Stimulated activated naive CD8-positive, alpha-beta T cell treated with anti-CD3 and anti-CD28 coated beads, Interleukin-15, Interleukin-2, amounts not matched to agents 100 U/mL and 50 U/mL, for 24 hours (primary cell): ENCODE measurements around the gene CERS1.
"Not testable (repeated sequence)": the region's sequence is repeated elsewhere in the genome, so short reads cannot be mapped to it uniquely, and the experiment has no call there.

Source experiments
- ATAC-seq: fragments of 150-1000 bp; cut with Tn5 transposase; one replicate; pipeline ENCODE4 v1.10.0; 2021
- DNase-seq: peaks from one replicate; pipeline ENCODE4 v3.0.0; 2021

The CERS1 gene

DNA sequence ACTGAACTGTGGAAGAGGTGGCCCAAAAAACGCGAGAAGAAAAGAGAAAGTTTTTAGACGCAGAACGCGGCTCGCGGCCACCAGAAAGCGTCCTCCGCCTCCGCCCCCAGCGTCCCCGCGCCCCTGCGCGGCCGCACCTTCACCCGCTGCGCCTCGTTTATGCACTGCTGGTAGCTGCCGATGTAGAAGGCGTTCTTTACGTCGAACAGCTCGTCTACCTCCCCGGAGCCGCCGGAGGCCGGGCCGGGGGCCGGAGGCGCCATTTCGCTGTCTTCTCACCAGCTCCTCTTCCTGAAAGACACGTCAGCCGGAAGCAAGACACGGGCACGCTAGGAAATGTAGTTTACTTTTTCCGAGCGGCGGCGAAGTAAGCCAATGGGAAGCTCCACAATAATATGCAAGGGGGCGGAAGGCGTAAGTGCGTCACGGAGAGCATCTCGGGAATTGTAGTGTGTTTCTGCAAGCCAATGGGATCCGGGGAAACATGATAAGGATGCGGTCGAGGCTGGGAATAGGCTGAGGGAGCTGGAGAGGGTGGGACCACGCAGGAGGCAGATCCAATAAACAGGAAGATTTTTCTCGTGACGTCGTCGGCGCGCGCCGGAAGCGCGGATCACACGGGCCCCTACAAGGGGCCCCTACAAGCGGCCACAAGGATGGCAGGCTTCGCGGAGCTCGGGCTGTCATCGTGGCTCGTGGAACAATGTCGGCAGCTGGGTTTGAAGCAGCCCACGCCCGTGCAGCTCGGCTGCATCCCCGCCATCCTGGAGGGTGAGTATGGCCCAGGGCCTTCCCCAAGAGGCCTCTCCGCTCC is 23.3 kb upstream of the CERS1 start, which contains the start of the genes COPE and DDX49:
COPE (minus strand) TSS at position 302 of the 814 bp plus-strand sequence; CDS start at position 263, 39 bp downstream.
DDX49 (plus strand) TSS at position 630 of the 814 bp plus-strand sequence; CDS start at position 657, 27 bp downstream.
- DNase-seq (peak; percentile 97), ATAC-seq (peak; percentile 96)

DNA sequence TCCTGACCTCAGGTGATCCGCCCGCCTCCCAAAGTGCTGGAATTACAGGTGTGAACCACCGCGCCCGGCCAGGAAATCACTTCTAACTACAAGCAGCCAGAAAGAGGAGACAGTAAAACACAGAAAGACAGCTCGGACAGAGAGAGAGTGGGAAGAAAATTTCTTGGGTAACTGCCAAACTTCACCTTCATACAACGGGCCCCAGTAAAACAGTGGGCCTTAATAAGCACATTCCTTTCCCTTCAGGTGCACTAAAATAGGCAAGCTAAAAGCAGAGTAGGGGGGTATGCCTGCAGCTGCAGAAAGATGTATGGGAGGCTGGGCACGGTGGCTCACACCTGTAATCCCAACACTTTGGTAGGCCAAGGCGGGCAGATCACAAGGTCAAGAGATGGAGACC is 21.6 kb upstream of the CERS1 start:
- DNase-seq, ATAC-seq: not testable (repeated sequence)

DNA sequence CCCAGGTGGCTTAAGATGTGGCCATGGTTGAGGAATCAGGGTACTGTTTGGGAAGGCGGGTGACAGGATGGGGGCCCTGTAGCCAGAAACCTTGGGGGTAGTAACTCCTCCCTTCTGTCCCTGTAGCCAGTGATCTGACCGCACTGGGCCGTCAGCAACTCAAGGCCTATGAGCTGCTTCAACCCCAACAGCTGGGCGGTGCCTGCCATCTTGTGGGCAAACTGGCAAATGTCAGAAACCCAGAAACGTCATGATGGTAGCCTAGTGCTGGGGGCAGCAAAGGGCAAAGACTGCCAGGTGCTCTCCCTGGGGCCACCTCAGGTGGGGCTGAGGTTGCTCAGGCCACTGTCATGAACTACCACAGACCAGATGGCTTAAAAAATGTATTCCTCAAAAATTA is 19.7 kb upstream of the CERS1 start:
- ATAC-seq (no peak), DNase-seq (peak; percentile 55)

DNA sequence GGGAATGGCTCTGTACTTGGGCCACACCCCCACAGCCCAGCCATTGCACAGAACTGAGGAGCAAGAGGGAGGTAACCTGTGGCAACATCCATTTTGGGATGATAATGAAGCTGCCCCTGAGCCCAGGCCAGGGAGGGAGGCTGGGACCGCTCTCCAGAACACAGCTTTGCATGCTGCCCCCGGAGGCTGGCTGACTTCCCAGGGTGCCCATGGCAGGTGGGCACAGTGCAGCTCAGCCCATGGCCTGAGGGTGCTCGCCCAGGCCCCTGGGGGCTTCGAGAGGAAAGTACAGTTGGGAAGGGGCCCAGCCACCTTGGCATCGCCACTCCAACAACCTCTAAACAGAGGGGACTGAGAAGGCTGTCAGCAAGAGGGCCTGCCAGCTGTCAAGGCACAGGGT is 17.5 kb upstream of the CERS1 start:
- DNase-seq (no peak), ATAC-seq (no peak)

DNA sequence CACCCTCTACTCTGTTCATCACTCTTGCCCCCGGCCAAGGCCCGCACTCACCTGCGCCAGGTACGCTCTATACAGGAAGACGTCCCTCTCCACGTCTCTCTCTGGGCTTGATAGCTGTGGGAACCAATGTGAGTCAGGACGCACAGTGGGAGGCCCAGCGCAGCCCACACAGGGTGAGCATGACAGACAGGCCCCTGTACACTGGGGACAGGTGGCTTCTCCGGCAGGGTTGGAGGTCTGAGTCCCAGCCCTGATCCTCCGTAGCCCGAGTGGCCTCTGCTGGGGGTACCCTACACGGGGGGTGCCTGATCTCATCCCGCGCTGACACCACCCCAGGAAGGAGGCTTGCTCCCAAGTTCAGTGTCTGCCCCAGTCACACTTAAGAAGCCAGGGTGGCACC is 17.0 kb upstream of the CERS1 start:
- DNase-seq (no peak), ATAC-seq (no peak)

DNA sequence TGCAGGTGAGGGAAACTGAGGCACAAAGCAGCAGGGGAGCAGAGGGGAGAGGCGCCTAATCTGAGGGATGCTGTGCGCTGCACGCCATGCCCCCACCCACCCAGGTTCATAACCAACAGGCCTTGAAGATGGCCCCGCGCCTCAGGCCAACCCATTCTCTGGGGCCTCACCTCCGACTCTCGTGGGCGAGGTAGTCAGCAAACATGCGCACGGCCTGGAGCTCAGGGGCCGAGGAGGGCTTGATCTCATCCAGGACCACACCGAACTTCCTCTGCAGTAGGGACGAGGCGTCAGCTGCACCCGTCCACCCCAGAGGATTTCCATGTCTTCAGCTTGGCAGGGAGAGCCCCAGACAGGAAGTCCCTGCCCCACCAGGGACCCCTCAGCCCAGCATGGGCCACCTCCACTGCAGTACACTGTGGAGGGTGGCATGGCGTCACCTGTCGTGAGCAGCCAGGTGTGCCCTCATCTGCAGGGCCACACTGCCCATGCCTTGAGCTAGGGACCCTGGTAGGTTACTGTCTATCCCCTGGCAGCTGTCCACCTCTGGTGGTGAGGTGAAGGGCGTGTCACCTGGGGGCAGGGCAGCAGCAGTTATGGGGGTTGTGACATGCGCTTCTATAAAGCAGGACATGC is 15.0 kb upstream of the CERS1 start:
- no peak for DNase-seq
- no peak for ATAC-seq

DNA sequence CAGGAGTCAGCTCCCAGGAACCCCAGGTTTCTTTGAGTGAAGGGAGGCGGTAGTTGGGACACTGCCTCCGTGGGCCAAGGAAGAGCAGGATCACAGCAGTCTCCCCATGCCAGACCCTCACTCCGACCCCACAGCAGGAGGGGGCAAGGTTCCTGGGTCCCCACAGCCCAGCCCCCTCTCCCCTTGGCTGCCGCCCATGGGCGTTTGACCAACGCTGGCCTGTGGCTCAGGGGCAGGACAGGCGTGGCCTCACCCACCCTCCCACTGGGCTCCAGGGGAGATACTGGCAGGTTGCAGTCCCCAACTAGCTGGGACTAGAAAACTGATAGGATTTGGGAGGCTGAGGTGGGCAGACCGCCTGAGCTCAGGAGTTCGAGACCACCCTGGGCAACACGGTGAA is 14.1 kb upstream of the CERS1 start:
- ATAC-seq (no peak), DNase-seq (no peak)

DNA sequence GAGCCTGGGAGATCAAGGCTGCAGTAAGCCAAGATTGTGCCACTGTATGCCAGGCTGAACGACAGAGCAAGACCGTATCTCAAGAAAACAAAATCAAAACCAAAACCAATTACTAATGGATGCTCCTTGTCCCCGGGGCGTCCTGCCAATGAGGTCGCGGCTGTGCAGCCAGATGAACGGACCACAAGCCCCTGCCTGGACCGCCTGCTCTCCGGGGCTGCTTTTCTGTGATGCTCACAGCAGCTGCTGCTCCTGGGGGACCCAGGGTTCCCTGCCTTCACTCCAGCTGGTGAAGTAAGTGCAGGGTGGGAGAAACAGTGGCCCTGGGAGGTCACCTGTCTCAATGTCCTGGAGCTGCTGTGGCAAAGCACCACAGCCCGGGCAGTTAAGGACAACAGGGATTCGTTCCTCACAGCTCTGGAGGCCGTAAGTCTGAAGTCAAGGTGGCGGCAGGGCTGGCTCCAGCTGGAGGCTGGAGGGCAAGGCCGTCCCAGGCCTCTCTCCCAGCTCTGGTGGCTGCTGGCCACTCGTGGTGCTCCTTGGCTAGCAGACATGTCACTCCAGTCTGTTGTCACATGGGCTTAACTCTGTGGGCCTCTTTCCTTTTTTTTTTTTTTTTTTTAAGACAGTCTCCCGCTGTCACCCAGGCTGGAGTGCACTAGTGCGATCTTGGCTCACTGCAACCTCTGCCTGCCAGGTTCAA is 13.1 kb upstream of the CERS1 start:
- DNase-seq (no peak), ATAC-seq (no peak)

DNA sequence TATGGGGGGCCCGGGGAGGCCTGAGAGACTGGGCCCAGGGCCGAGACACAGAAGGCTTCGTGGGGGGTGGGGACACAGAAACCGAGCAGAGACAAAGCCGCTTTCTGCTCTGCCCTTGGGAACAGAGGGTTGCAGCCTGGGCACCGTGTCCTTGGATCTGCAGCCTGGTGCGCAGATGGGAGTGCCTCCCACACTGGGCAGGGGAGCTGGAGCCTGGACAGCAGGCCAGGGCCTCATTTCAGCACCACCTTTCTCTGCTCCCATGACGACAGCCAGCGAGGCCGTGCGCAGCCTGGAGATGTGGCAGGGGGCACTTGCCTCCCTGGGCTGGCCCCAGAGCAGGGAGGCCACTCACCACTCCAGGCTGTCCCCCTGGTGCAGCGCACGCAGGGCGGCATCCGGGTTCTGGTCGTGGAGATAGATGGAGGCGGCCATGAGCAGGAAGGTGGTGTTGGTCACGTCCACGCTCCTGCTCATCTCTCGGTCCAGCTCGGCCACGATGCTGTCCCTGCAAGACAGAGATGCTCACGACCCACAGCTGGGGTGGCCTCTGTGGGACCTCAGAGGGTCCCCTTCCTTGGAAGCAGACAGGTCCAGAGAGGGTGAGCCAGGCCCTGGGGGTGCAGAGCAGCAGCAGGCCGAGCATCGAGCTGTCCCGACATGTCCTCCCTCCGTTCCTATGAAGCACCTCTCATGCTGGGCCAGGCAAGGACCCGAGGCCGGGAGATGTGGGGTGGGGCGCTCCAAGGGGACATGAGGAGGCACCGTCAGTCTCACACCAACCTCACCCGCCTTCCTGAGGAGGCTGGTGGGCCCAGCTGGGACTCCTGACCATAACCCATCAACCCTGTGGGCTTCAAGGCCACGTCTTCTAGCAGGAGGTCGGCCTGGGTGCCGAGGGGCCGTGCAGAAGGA is 10.9 kb upstream of the CERS1 start:
- ATAC-seq = no peak
- no peak for DNase-seq

DNA sequence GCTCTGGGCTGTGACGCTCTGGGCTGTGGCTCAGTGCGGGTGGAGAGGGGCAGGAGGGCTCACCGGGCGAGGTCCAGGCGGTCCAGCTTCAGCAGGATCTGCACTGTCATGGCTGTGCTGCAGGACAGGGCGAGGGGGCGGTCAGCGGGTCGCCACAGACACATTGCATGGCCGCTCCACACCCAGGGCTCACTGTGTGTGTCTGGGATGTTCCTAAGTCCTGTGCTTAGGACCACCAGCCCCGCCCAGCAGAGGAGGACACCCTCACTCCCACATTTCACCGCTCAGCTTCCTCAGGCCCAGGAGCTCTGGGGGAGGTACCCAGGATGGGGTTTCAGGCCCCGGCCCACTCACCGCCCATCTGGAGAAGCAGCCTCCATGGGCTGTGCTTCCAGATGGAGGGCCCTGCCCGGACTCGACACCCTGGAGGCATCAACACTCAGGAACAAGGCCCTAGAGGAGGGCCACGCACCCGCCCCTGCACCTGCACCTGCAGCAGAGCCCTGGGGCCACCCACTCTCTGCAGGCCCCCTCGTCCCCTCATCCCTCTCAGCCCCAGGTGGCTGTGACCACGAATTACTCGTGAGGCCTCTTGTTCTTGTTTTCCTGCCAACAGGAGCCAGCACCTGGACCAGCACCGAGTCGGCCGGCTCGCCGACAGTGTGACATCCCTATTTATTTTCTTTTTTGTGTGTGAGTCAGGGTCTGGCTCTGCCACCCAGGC is 9.7 kb upstream of the CERS1 start:
- no peak for DNase-seq
- no peak for ATAC-seq

DNA sequence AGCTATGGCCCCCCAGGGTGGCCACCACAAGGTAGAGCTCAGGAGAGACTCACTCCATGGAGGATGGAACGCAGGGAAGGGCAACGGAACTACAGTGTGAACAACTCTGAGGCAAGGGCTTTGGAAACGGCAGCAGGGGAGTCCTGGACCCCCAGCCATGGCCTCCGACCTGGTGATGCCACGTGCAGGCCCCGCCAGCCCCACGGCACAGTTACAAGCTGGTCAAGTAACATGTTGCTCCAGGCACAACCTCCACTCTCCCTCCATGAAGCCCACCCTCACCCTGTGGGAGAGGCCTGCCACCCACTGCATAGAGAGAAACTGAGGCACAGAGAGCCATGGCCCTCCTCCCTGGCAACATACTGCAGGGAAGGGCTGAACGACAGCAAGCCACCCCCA is 9.1 kb upstream of the CERS1 start:
- ATAC-seq (no peak), DNase-seq (no peak)

DNA sequence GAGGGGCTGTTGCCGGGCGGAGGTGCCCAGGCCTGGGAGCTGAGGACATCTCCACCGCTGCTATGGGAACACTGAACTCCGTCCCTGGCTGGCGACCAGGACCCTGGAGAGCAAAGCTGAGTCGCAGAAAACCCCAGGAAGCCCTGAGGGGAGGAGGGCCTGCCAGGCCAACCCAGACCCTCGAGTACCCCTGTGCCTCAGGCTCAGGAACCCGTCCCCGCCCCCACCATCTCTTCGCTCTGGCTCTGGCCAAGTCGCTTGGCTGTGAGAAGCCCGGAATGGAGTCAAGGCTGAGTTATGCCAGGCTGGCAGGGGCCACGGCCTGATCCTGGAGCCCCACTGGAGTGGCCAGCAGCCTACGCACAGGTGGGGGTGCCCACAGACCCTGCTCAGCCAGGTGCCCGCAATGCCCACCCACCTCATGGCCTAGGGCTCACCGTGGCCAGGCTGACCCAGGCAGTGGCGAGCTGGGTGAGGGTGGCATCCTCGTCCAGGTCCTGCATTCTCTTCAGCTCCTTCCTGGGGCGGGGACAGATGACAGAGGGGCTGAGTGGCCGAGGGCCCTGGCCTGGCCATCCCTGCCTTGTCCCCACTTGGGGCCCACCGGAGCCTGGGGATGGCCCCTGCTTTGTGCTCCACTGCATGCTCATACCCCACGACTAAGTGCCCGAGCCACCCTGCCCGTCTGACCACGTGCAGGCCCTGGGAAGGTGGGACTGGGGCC is 8.5 kb upstream of the CERS1 start:
- DNase-seq (no peak), ATAC-seq (no peak)

DNA sequence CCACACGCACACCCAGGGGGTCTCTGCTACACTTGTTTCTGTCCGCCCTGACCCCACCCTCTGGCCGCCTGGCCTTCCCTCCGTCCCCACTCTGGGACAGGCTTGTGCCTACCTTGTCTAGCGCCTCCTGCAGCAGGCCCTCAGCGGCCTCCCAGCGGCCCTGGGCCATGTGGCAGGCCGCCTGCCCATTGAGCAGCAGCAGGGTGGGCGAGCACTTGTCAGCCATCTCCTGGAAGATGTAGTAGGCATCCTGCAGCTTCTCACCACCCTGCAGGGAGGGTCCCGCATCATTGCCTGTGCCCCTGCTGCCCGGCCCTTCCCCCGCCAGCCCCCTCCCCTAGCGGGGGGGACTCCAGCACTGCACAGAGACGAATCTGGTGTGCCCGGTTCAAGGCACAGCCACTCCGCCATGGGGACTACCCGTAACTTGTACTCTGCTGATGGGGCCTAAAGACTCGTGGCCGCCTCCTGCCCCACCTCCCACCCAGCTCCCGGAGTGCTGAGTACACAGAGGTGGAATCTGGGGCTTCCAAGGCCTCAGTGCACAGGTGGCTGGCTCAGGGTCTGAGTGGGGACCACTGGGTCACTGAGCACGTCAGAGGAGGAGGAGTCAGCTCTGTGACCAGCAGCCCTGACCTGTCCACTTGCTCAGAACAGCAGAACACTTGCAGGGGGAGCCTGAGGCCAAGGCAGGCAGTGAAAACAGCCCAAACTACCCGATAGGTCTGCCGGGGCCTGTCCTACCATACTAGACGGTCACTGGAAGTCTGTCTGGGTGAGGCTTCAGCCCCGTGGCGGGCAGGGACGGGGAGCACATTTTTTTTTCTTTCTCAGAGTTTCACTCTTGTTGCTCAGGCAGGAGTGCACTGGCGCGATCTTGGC is 7.4 kb upstream of the CERS1 start:
- ATAC-seq = no peak
- no peak for DNase-seq

DNA sequence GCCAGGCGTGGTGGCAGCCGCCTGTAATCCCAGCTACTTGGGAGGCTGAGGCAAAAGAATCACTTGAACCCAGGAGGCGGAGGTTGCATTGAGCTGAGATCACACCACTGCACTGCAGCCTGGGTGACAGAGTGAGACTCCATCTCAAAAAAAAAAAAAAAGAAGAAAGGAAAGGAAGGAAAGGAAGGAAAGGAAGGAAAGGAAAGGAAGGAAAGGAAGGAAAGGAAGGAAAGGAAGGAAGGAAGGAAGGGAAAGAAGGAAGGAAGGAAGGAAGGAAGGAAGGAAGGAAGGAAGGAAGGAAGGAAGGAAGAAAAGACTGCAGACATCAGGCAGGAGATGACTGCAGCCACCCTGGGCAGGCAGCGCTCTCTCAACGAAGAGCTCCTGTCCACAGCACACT is 6.6 kb upstream of the CERS1 start:
- ATAC-seq, DNase-seq: not testable (repeated sequence)

DNA sequence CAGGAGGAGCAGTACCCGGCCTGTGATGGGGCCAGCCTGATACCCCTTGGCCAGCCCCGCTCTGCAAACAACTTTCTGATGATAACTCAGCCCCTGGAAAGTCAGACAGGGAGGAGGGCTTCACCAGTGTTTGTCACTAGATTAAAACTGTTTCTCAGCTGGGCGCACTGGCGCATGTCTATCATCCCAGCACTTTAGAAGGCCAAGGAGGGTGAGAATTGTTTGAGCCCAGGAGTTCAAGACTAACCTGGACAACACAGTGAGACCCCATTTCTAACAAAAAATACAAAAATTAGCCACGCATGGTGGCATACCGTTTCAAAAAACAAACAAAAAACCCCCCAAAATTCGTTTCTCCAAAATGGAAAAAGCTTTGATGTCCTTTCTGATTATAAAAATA is 5.5 kb upstream of the CERS1 start:
- DNase-seq (no peak), ATAC-seq (no peak)

DNA sequence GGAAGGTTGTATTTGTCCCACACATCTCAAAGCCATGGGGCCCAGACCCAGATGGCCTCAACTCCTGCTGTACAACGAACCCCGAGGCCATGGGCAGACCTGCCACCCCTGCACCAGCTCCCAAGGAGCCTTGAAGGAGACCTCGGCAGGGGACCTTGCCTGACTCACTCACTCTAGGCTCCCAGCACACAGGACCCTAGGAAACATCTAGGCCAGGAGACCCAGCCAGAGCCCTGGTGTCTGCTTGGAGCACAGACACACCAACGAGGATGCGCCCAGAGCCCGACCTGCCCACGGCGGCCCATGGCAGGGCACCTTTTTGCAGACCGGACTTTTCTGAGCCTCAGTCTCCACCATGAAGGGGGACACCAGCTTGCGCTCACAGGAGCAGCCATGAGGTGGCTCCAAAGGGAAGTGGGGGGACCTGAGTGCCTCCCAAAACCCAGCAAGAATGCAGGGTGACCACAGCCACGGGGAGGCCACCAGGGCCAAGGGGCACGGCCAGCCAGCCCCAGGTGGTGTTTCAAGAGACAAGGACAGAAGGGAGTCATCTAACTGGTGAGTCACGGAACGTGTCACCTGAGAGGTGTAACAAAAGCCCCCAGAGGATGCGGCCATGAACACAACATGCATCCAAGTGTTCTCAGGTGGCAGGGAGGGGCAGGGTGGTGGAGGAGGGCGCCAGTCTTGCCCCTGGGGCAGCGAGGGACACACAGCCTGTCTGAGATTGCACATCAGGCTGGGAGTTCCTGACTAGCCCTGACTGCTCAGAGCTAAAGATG is 4.9 kb upstream of the CERS1 start:
- no peak for DNase-seq

DNA sequence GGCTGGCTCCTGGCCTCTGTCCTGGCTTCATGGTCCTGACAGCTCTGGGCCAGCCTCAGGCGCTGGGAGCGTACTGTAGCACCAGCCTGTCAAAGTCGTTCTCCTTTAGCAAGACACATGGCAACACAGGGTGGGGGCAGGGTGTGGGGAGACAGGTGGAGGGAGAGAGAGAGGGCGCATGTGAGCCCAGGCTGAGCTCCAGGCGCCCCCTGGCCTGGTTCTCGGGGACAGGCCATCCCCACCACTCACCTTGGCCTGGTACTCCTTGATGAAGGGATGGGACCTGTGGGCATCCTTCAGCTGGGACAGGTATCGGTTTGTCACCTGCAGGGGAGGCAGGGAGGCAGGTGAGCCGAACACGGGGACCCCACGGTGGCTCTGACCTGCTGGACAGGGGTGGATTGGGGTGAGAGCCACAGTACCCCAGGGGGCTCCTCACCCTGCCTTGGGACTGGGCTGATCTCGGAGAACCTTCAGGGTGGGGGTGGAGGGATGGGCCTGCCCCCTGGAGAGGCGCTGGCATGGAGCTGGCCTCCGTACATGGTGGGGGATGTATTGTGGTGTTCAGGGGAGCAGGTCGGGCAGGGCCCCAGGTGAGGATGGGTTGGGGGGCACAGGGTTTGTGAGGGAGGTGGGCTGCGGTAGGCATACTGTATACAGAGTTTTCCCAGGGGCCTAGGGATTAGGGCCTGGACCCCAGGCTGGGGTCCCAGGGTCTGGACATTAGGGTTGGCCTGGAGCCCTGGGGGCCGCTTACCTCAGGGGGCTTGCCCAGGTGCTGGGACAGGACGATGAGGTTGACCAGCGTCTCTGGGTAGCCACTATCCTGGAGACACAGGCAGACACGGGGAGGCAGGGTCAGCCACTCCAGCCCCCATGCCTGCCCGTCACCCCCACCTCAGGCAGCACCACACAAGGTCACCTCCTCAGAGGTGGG is 3.9 kb upstream of the CERS1 start:
- ATAC-seq (no peak), DNase-seq (no peak)

More for the DNA sequence above, 4.9 kb upstream of the CERS1 start:
- ATAC-seq = no peak
